ENCODE data around the gene TM7SF2. TPM values are rescaled to one million over a fixed set of nuclear protein-coding genes. Genes with fewer than 3 reads are reported as not detected.

Gene TM7SF2
- total RNA-seq, 6 experiments from 2014 or later: 3.8 to 6.4 (median 4.9) TPM

DNA sequence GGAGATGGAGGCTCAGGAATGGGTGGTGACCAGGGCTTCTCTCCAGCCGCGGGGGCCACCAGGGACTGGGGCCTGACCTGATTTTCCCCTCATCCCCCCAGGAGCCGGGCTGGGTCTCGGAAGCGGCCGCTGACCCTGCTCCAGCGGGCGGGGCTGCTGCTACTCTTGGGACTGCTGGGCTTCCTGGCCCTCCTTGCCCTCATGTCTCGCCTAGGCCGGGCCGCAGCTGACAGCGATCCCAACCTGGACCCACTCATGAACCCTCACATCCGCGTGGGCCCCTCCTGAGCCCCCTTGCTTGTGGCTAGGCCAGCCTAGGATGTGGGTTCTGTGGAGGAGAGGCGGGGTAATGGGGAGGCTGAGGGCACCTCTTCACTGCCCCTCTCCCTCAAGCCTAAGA lies 23.8 kb upstream of the TM7SF2 start:
- H3K27me3 Mint-ChIP-seq (ENCODE audit: insufficient read depth): peaks cover 1% of the 10 kb centered on the region; the same call in 1 of the 2 replicates
- TF ChIP-seq, protein P1, sequence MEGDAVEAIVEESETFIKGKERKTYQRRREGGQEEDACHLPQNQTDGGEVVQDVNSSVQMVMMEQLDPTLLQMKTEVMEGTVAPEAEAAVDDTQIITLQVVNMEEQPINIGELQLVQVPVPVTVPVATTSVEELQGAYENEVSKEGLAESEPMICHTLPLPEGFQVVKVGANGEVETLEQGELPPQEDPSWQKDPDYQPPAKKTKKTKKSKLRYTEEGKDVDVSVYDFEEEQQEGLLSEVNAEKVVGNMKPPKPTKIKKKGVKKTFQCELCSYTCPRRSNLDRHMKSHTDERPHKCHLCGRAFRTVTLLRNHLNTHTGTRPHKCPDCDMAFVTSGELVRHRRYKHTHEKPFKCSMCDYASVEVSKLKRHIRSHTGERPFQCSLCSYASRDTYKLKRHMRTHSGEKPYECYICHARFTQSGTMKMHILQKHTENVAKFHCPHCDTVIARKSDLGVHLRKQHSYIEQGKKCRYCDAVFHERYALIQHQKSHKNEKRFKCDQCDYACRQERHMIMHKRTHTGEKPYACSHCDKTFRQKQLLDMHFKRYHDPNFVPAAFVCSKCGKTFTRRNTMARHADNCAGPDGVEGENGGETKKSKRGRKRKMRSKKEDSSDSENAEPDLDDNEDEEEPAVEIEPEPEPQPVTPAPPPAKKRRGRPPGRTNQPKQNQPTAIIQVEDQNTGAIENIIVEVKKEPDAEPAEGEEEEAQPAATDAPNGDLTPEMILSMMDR (IDR thresholded peaks at IDR 0.05): no peak
- no peaks in the 10 kb centered on the region for H3K9me3 Mint-ChIP-seq
- no peak overlapping the region for H3K27ac Mint-ChIP-seq
- peaks cover 22% of the 10 kb centered on the region for H3K4me1 Mint-ChIP-seq (ENCODE audit: low read depth)
- H3K36me3 Mint-ChIP-seq (ENCODE audit: low read depth): peaks cover 27% of the 10 kb centered on the region
- DNase-seq: no peak
- H3K4me3 Mint-ChIP-seq: no peak overlapping the region

DNA sequence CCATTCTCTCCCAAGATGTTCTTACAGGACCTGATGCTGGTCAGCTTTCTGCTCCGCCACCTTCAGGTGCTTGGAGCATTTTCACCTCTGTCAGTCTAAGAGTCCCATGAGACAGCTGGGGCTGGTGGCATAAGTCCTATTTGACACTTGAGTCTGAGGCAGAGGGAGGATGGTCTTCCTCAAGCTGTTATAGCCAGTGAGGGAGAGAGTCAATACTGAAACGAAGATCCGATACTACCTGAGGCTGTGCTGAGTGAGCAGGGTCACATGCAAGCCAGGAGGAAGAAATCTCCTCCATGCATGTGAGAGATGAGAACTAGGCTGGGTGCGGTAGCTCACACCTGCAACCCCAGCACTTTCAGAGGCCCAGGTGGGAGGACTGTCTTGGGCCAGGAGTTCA lies 22.1 kb upstream of the TM7SF2 start:
- H3K27me3 Mint-ChIP-seq (ENCODE audit: insufficient read depth): peaks cover 1% of the 10 kb centered on the region; the same call in 1 of the 2 replicates
- peaks cover 21% of the 10 kb centered on the region for H3K36me3 Mint-ChIP-seq (ENCODE audit: low read depth)
- no peak overlapping the region for H3K4me3 Mint-ChIP-seq
- H3K4me1 Mint-ChIP-seq (ENCODE audit: low read depth): peaks cover 13% of the 10 kb centered on the region
- TF ChIP-seq, protein P1 (IDR thresholded peaks at IDR 0.05): no peak
- DNase-seq: no peak
- H3K27ac Mint-ChIP-seq: no peak overlapping the region
- H3K9me3 Mint-ChIP-seq: no peaks in the 10 kb centered on the region

DNA sequence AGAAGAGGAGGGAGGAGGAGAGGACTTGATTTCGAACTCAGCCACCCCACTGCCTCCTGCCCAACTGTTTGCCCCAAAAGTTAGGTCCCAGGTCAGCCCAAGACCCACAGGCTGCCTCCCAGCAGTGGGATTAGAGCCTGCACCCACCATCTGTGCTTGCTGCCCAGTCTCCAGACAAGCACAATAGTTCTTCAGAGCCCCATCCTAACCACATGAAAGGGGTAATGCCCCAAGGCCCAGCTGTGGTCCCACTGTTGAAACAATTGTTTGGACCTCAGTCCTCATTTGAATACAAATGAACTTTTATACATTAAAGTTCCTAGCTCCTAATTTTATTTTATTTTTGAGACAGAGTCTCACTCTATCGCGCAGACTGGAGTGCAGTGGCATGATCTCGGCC lies 21.0 kb upstream of the TM7SF2 start:
- TF ChIP-seq, protein P1 (IDR thresholded peaks at IDR 0.05): no peak
- H3K4me1 Mint-ChIP-seq (ENCODE audit: low read depth): peaks cover 5% of the 10 kb centered on the region
- H3K27ac Mint-ChIP-seq: no peak overlapping the region
- peaks cover 1% of the 10 kb centered on the region; the same call in 1 of the 2 replicates for H3K27me3 Mint-ChIP-seq (ENCODE audit: insufficient read depth)
- no peak overlapping the region for H3K4me3 Mint-ChIP-seq
- H3K9me3 Mint-ChIP-seq: no peaks in the 10 kb centered on the region
- no peak for DNase-seq
- peaks cover 19% of the 10 kb centered on the region for H3K36me3 Mint-ChIP-seq (ENCODE audit: low read depth)

DNA sequence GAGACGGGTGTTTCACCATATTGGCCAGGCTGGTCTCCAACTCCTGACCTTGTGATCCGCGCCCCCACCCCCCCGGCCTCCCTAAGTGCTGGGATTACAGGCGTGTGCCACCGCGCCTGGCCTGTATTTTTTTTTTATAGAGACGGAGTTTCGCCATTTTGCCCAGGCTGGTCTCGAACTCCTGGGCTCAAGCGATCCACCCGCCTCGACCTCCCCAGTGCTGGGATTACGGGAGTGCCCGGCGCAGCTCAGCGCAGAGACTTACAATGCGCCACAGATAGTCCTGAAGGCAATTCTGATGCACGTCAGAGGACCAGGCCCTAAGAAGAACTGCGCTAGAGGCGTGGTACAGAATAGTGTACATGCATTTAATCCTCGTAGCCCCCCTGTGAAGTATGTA lies 16.2 kb upstream of the TM7SF2 start:
- Mint-ChIP-seq H3K27me3 (ENCODE audit: insufficient read depth) (no peaks in the 10 kb centered on the region; the same call in 1 of the 2 replicates), H3K27ac (peak overlapping the region; percentile 91), H3K4me3 (peak overlapping the region; percentile 89), H3K36me3 (ENCODE audit: low read depth) (no peaks in the 10 kb centered on the region), H3K4me1 (ENCODE audit: low read depth) (peaks cover 6% of the 10 kb centered on the region), H3K9me3 (no peaks in the 10 kb centered on the region)
- DNase-seq: no peak
- TF ChIP-seq, protein P1 (IDR thresholded peaks at IDR 0.05): no peak

DNA sequence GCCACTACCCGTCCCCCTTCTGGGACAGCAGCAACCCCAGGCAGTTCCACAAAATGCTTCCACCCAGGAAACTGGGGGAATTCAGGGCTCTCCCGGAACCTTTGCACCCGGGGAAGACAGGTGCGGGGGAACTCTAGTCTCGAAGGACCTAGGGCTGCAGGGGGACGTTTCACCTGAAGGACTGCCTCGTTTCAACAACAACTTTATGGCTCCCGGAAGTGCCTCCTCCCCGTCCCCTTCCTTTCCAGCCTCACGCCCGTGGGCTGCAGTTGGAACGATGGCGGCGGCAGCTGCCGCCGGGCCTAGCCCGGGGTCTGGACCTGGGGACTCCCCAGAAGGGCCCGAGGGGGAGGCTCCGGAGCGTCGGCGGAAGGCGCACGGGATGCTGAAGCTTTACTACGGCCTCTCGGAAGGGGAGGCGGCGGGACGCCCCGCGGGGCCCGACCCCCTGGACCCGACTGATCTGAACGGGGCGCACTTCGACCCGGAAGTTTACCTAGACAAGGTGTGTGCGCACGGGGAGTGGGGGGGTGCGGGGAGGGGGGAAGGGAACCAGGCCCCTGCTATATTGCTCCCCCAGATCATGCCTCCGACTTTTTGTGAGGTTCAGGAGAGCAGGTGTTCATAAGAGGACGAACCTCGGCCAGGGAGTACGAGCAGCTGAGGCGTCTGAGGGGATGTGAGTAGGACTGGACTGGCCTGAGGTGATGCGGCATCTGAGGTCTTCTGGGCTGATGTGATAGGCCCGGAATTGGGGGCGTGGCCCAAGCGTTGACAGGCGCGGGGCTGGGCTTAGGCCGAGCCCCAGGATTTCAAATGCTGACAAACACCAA lies 15.5 kb upstream of the TM7SF2 start, which contains the start of gene VPS51:
Gene VPS51, plus strand, starts transcription at position 241 of the 833 bp plus-strand sequence. Its CDS starts 37 bp downstream, at position 278.
- no peaks in the 10 kb centered on the region for H3K36me3 Mint-ChIP-seq (ENCODE audit: low read depth)
- peaks cover 6% of the 10 kb centered on the region for H3K4me1 Mint-ChIP-seq (ENCODE audit: low read depth)
- H3K27ac Mint-ChIP-seq: peak within 1 kb of the TSS; percentile 95
- TF ChIP-seq, protein P1 (IDR thresholded peaks at IDR 0.05): no peak
- DNase-seq: peak; percentile 82
- H3K27me3 Mint-ChIP-seq (ENCODE audit: insufficient read depth): no peaks in the 10 kb centered on the region; the same call in 1 of the 2 replicates
- no peaks in the 10 kb centered on the region for H3K9me3 Mint-ChIP-seq
- H3K4me3 Mint-ChIP-seq: peak within 1 kb of the TSS; percentile 89

All from HFFc6 (cell line).